GM18499 (cell line): Measurements from ENCODE around the gene TUBA3D.
A peak's percentile ranks its signal among the peaks of the same experiment; 100 is the strongest.
"Not testable (repeated sequence)": the region's sequence is repeated elsewhere in the genome, so short reads cannot be mapped to it uniquely, and the experiment has no call there.

Experiments used
- ATAC-seq: cut with Tn5 transposase; IDR thresholded peaks from one replicate; pipeline ENCODE4 v1.9.1; 2021; ENCODE audit warnings: moderate number of reproducible peaks; ENCODE audit not compliant: insufficient read depth, unreplicated experiment

Gene TUBA3D

DNA sequence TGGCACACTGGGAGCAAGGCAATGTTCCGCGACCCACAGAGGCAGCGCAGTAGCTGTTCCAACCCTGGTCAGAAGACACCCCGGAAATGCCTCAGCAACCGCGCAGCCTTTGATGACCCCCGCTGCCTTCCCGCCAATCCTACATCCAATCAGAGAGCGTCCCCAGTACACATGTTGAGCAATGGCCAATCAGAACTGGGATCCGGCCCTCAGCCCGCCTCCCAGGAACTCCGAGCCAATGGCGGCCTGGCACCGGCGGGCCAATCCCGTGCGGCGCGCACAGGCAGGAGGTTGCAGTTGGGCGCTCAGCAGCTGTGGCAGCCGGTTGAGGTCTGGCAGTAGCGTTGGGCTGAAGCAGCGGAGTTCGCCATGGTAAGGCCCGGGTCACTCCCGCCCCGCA is at the start of gene TUBA3D:
Gene TUBA3D, plus strand, starts transcription at position 289 of the 400 bp plus-strand sequence. Its CDS starts 81 bp downstream, at position 370.
- ATAC-seq: no peak

DNA sequence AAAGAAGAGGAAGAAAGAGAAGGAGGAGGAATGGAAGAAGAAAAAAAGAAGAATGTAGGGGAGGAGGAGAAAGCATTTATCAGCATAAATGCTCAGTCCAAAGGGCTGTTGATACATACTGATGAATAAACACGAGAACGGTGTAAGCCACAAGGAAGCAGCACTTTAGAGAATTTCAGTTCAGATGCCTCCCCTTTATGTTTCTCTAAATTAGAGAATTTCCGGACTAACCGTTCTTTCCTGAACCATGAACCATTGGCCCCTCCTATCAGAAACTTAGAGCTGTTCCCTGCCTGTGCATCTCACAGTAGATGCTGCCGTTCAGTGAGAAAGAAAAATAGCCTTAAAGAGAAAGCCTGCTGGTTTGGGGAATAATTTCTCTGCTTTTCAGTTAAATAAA is 49.2 kb upstream of the TUBA3D start:
- ATAC-seq: no peak

DNA sequence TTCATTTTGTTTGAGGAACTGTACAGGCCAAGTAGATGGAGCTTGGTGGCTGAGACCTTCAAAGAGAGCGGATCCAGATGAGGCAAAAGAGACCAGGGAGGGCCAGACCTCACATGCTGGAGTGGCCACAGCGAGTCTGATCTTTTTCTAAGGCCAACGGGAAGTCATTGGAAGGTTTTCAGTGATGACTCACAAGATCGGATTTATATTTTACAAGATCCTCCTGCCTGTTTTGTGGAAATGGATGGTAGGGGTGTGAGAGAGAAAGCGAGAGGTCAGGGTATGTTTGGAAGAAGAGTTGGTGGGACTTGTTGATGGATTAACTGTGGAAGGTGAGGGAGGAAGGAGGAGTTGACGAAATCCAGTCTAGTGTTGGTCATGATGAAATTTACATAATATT is 44.6 kb upstream of the TUBA3D start:
- no peak for ATAC-seq

DNA sequence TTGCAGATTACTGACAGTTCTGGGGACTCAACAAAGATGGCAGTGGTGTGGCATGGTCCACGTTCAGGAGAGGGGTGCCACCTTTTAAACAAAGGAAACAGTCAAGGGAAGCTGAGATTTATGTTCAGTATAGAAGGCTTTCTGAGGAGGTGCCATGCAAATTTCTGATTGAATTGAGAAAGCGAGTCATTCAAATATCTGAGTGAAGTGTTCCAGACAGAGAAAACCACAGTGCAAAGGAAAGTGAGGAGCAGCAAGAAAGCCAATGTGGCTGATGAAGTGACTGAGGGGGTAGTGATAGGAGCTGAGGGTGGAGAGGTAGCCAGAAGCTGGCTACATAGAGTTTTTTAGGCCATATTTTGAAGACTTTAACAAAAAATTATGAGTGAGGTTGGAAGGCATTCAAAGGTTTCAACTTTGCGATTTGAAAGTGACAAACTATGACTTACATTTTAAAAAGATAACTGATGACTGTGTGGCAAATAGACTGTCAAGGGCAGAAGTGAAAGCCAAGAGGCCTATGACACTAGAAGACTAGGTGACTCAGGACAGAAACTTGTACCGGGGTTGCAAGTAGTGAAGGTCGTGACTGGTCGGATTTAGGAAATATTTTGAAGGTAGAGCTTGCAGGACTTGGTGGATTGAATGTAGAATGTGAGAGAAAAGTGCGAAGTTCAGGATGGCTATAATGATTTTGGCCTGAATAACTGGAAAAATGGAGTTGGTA is 35.0 kb upstream of the TUBA3D start:
- peak; percentile 83 for ATAC-seq

DNA sequence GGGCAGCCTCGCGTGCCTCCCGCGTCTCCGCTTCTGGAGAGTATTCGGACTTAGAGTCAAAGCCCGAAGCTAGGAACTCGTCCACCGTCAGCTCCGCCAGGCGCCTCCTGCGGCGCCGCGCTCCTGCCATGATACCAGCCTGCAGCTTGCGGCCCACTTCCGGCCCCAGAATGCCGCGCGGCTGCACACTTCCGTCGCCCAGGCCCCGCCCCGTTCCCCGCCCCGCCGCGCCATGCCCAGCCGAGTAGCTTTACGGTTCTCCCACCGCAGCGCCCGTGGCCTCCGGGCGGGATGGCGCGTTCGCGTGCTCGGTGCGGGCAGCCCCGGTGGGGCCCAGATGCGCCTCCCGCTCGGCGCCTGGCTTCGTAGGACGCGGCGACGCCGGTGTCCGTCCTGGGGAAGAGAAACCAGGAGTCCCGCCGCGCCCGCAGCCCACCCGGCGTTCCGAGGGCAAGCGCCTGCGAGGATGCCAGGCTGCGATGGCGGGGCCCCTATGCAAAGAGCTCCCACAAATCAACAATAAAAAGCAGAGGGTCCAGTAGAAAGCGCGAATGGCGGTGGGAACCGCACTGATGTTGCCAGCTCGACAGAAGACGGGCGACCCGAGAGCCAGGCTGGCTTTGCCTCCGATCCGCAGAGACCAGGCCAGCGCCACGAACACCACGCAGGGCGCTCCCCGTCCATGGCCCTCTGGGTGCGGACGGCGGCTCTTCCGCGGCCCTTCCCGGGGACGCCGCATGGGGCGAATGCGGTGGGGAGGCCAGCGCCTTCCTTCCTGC is 31.0 kb upstream of the TUBA3D start:
- ATAC-seq: not testable (repeated sequence)

DNA sequence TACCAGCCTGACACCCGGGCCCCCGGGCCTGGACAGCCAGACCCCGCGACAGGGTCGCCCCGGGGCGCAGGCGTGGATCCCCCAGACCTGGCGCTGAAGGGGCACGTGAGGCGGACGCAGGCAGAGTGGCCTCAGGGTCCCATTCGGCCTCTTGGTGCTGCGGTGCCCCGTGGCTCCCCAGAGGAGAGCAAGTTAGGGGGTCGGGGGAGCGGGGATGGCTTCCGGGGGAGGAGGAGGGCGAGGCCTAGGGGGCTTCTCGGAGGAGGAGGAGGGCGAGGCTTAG is 30.5 kb upstream of the TUBA3D start:
- ATAC-seq: not testable (repeated sequence)

DNA sequence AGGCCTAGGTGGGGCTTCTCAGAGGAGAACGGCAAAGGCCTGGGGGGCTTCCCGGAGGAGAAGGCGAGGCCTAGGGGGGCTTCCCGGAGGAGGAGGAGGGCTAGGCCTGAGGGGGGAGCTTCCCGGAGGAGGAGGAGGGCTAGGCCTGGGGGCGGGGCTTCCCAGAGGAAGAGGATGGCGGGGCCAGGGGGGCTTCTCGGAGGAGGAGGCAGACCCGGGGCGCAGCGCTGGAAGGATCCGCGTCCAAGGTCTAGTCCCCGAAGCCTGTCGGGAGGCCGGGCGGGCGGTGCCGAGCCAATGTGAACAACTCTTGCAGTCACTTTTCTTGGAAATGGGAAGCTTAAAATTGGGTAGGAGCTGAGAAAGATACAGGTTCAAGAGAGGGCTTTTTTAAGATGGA is 30.0 kb upstream of the TUBA3D start:
- no peak for ATAC-seq

DNA sequence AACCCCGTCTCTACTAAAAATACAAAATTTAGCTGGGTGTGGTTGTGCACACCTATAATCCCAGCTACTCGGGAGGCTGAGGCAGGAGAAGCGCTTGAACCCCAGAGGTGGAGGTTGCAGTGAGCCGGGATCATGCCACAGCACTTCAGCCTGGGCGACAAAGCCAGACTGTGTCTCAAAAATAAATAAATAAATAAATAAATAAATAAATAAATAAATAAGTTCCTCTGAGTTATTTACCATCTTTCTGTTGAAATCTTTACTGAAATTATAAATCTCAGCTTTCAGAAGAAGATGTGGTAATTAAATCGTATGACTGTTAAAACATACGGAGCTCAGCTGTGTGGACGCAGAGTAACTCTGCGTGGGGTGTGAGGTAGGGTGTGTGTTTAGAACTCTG is 27.9 kb upstream of the TUBA3D start:
- not testable (repeated sequence) for ATAC-seq

DNA sequence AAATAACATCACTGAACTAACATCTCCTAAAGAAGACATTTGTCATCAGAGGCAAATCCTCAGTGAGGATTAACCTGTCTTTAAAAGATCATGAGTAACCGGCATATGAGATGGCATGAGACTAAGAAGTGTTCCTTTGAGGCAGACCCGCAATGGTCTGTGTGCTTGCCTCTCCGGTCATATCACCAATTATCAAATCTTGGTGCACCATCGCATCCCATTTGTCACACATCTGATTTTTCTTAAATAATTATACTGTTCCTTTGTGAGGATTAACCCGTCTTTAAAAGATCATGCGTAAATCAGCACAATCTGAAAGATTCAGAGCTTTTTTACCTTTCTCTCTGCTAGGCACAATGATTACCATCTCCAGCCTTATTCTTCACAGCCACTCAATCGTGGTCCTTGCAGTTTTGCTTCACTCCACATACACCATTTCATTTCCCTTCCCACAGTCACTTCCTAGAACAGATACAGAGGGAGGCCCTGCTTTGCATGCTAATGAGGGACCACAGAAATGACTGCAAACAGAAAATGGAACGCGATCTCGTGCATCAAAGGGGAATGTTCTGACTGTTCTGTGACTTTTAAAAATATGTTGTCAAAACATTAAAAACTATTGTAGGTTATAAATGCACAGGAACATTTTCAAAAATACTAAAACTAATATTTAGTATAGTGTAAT is 24.5 kb upstream of the TUBA3D start:
- ATAC-seq: not testable (repeated sequence)

DNA sequence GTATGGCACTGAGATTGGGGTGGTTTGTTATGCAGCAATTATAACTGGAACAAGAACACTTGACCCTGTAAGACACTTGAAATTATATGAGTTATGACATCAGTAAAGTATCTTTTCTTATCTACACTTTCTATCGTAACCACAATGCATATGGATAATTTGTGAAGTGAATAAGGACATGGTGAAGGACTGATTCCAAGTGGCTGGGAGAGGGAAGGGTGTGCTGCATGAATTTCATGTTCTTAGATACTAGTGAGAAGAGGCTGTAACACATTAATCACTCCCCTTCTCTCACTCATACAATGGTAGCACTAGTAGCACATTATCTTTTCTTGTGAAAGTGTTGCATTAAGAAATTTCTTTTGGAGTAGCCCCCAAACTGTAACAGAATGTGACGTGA is 21.0 kb upstream of the TUBA3D start:
- ATAC-seq: not testable (repeated sequence)

DNA sequence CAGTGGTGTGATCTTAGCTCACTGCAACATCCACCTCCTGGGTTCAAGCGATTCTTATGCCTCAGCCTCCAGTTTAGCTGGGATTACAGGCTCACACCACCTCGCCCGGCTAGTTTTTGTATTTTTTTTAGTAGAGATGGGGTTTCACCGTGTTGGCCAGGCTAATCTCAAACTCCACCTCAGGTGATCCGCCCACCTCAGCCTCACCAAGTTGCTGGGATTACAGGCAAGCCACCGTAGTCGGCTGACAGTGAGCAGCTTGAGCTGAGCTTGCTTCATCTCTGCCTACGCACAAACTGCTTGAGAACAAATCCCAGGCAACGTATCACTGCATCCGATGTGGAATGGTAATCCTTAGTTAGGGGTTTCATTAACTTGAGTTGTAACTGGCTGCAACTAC is 8.2 kb upstream of the TUBA3D start:
- ATAC-seq: not testable (repeated sequence)

DNA sequence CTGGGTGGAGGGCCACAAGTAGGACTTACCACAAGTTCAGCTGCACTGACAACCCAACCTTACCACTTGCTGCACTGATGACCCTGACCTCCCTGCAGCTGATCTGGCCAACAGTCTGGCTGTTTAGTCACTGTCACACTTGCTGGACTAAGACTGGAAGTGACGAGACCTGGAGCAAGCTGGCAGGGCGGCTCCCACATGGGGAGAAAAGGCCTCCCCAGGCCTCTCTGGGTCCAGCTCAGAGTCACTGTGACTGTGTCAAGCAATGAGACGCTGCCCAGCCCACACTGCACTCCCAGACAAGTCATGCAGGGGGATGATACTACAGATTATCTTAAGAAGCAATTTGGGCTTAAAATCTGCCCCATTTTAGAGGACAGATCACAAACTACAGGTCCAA is 5.0 kb upstream of the TUBA3D start:
- ATAC-seq: not testable (repeated sequence)

DNA sequence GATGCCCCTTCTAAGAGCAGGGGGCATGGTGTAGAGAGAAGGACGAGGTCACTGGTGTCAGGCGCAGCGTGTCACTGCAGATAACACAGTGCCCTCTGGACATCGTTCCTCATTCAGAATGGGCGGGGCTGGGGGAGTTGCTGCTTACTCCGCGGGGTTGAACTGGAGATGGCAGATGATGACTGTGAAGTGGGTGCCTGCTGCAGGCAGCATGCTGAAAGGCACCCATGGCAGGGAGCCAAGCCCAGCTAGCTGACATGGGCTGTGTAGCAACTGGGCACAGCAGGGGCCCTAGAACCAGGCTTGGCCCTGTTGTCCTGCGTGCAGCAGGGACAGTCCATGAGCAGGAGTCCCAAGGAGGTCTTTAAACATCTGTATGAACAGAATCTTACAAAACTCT is 4.3 kb upstream of the TUBA3D start:
- not testable (repeated sequence) for ATAC-seq

DNA sequence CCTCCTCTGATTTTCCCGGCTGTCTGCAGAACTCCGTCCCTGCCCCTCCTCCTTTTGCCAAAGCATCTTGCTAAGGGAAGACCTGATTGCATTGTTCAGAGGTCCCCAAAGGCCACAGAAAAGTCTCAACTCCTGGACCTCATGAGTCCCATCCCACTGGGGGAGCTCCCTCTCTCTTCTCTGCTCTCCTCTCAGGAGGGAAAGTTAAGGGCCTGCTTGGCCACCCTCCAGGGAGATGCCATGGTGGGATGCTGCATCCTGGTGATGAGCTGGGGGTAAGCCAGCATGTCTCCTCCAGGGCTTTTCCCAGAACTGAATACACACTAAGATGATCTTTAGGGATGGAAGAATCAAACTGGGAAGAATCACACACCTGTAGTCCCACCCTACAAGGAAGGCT is 2.7 kb upstream of the TUBA3D start:
- not testable (repeated sequence) for ATAC-seq

DNA sequence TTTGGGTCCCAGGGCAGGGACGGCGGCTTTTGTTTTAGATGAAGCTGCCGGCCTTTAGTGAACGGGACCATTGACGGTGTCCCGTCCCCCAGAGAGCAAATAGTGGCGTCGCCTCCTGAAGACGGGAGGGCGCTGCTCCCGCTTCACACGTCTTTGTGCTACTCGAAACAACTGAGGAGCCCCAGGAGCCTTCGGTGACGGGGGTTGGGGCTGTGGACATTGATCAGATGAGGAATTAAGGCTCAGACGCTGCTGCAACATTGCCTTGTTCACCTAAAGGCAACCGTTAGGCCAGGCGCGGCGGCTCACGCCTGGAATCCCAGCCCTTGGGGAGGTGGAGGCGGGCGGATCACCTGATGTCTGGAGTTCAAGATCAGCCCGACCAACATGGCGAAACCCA is 444 bp downstream of the TUBA3D start:
- ATAC-seq: not testable (repeated sequence)

DNA sequence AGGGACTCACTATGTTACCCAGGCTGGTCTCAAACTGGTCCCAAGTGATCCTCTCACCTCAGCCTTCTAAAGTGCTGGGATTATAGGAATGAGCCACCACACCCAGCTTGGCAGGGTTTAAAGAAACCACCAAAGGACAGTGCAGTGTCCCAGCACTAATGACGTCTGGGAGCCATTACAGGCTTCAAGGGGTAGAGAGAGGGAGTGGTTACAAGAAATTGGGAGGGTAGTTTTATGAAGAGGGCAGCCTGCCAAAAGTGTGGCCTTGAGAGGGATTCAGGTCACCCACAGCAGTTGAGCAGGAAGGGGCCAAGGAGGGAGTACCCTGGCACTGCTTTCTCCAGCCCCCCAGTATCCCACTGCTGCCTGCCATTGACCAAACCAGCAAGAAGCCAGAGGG is 1.3 kb downstream of the TUBA3D start:
- not testable (repeated sequence) for ATAC-seq

DNA sequence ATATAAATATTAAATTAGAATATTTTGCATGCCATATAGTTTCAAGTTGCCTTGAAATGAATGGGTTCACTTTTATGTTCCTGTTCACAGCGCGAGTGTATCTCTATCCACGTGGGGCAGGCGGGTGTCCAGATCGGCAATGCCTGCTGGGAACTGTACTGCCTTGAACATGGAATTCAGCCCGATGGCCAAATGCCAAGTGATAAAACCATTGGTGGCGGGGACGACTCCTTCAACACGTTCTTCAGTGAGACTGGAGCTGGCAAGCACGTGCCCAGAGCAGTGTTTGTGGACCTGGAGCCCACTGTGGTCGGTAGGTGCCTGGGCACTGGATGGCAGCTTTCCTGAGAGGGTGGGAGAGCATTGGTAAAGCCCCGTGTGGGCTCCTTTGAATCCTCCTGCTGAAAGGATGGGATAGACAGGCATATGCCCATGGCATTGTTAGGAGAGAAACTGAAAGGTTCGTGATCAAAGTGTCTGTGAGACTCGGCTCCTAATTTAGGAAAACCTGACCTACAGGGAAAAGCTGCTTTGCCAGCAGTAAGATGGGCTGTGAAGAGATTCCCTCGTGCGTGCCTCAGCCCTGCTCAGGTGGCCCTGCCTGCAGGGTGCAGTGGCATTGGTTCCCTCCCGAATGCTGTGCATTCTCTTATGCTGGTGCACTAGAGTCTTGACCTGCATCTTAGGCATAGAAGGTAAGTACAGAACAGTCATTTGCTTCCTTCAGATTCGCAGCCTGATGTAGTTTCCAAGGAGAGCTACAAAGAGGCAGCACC is 2.3 kb downstream of the TUBA3D start:
- not testable (repeated sequence) for ATAC-seq

DNA sequence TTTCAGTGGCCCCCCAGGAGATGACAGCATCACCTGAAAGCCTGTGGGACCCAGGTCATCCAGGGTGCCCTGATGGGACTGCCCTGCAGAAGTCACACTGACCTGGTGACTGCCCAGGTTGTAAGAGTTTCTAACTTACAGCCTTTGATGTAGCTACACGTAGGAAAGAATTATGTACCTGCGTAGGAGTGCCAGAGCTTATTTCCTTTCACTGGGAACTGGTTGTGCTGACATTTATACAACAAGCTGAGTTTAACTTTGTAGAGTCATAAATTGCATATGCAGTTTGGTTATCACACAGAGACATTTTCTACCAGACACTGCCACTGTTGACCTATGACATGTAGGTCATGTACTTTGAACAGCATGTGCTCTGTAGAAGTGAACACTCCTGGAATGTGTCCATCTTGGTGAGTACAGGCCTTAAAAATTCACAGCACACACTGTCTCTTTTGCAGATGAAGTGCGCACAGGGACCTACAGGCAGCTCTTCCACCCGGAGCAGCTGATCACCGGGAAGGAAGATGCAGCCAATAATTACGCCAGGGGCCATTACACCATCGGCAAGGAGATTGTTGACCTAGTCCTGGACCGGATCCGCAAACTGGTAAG is 3.0 kb downstream of the TUBA3D start:
- ATAC-seq: not testable (repeated sequence)

DNA sequence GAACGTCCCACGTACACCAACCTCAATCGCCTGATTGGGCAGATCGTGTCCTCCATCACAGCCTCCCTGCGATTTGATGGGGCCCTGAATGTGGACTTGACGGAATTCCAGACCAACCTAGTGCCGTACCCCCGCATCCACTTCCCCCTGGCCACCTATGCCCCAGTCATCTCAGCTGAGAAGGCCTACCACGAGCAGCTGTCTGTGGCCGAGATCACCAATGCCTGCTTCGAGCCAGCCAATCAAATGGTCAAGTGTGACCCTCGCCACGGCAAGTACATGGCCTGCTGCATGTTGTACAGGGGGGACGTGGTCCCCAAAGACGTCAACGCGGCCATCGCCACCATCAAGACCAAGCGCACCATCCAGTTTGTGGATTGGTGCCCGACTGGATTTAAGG is 4.4 kb downstream of the TUBA3D start:
- ATAC-seq: not testable (repeated sequence)

DNA sequence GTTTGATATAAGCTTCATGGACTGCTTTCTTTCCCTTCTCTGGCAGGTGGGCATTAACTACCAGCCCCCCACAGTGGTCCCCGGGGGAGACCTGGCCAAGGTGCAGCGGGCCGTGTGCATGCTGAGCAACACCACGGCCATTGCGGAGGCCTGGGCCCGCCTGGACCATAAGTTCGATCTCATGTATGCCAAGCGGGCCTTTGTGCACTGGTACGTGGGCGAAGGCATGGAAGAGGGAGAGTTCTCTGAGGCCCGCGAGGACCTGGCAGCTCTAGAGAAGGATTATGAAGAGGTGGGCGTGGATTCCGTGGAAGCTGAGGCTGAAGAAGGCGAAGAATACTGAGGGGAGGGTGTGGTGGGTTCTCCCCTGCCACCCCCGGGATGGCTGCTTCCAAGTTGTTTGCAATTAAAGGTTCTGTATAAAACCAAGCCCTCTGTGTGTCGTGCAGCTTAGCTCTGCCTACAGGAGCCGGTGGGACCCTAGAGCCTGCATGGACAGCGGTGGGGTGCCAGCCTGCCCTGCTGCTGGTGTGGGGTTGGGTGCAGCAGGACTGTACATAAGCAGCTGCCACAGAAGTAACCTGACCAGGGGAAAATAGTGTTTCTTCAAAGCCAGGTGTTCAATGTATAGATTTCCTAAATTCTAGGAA is 6.7 kb downstream of the TUBA3D start:
- ATAC-seq: not testable (repeated sequence)
